ENCODE measurements around the gene PDE10A. TPM values are rescaled to one million over a fixed set of nuclear protein-coding genes. Genes with fewer than 3 reads are reported as not detected.
"Not testable (repeated sequence)": the region's sequence is repeated elsewhere in the genome, so short reads cannot be mapped to it uniquely, and the experiment has no call there.

Gene PDE10A
- polyA plus RNA-seq, 10 donors = 6.5 to 12.8 (median 9.6) TPM

DNA sequence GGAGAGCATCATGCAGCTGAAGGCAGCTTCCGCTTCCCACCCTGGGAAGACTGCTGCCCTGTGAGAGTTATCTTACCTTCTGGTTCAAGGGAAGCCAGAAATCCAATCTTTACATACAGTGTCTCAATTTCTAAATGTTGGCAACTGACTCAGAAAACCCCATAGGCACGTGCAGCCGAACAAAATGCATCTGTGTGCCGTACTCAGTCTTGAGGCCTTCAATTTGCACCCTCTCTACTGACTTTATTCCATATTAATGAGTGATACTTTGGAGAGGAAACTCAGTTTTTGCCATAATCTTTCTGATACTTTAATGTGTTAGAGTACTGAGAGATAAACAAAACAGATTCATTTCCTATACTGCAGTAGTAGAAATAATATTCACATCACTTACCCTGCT is 181.1 kb downstream of the PDE10A start:
- no peak for DNase-seq

DNA sequence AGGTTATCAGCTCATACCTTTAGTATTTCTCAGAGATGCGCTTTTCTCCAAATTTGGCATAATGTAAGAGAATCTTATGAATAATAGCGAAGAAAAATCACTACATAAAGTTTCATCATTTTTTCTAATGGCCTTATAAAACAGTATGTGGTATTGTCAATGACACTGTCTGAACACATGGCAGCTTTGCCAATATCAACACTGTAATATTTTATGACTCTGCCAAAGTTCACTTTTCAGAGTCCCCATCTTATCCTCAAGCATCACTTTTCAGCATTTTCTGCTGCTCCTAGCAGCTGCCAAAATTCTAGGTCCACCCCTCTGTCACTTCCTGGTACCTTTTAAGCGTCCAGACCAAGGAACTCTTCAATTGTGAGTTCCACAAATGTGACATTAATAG is 182.1 kb downstream of the PDE10A start:
- no peak for DNase-seq

DNA sequence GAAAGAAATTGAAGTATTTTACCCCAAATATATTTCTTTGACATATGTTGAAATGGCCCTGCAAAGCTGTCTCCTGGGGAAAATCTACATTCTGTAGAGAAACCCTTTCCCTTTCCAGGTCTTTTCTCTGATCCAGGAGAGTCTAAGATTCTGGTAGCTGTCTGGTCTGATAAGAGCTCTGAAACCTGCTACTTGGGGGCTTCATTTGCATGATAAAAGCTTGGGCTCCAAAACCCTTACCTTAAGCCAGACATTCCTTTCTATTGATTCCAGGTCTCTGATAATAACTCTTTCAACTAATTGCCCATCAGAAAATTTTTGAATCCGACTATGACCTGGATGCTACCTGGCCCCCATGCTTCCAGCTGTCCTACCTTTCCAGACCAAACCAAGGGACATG is 184.5 kb downstream of the PDE10A start:
- DNase-seq = no peak

DNA sequence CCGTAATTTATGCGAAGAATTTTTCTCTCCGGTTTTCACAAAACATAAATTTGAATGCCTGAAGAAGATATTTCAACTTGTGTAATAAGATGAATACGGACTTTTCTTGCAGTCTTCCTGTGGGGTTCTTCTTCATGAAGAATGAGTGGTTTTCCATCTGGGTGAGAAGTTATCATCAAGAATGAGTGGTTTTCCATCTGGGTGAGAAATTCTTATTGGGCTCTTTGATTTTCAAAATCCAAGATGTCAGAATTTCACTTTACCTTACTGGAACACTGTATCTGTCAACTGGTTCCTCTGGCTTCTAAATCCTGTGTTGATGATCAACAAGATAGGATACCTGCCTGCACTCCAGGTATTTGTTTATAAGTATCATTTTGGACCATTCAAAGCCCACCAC is 193.6 kb downstream of the PDE10A start:
- no peak for DNase-seq

DNA sequence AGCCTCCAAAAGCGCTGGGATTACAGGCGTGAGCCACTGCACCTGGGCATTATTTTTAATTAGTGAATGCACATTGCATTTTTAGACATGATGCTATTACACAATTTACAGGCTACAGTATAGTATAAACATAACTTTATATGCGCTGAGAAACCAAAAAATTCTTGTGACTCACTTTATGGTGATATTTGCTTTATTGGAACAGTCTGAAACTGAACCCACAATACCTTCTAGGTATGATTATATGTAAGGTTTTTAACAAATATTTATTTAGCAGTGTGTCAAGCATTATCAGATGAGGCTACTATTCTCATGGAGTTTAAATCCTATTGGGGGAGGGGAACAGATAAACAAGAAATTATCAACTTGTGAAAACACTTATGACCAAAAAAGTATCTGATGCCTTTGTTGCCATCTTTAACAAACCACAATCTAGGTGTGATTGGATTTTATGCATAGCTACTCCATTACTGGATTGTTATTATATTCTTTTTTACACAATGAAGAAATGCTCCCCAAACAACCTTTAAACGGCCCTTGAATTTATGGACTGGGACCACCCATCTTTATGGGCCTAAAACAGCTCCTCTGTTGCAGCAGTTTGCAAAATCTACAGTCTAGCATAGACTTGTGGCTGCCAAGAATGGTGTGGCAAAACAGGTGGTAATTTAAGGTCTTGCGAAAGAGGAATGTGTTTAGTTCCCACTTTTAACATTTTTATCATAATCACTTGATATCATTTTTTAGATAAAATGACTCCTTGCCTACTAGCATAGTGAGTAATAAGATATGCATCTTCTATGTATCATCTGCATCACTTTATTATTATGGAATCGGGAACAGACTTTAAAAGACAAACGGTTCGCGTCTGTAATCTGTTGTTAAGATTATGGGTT is 194.5 kb downstream of the PDE10A start:
- DNase-seq = no peak

DNA sequence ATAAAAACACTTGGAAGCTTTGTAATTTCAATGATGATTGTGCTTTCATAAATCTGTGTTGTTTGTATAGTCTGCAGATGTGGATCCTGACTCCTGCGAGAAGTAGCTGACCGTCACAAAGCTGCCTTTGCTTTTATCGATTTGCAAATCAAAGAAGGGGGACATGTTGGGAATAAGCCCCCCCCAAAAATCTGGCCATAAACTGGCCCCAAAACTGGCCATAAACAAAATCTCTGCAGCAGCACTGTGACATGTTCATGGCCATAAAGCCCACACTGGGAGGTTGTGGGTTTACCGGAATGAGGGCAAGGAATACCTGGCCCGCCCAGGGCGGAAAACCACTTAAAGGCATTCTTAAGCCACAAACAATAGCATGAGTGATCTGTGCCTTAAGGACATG is 199.5 kb downstream of the PDE10A start:
- DNase-seq = not testable (repeated sequence)

DNA sequence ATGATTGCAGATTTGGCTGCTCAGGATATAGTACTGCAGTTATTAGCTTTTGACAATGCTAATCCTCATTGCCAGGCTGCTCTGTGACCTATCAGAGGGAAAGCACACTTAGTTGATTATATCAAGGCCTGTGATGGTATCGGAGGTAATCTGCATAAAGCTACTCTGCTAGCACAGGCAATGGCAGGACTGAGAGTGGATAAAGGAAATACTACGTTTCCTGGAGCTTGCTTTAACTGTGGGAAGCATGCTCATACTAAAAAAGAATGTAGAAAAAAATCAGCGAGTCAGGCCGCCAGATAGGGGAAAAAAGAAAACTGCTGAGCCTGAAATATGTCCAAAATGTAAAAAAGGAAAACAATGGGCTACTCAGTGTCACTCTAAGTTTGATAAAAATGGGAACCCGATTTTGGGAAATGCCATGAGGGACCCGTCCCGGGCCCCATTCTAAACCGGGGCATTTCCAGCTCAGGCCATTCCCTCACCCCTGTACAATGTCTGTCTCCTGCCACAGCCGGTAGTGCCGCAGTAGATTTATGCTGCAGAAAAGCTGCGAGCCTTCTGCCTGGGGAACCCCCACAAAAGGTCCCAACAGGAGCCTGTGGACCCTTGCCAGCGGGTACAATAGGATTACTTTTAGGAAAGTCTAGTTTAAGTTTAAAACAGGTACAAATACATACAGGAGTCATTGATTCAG is 203.3 kb downstream of the PDE10A start:
- DNase-seq = peak in 2 of 3 donors; percentile 5 to 27

DNA sequence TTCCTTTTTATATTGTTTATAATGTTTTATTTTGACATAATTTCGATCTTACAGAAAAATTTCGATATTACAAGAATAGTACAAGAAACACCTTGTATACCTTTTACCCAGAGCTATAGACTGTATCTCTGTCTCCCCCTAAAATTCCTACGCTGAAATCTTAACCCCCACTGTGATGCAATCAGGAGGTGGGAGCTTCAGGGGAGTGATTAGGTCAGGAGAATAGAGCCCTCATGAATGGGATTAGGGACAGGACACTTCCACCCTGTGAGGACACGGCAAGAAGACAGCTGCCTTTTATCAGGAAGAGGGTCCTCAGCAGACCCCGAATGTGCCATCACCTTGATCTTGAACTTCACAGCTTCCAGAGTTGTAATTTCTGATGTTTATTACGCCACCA is 204.9 kb downstream of the PDE10A start:
- DNase-seq = no peak

DNA sequence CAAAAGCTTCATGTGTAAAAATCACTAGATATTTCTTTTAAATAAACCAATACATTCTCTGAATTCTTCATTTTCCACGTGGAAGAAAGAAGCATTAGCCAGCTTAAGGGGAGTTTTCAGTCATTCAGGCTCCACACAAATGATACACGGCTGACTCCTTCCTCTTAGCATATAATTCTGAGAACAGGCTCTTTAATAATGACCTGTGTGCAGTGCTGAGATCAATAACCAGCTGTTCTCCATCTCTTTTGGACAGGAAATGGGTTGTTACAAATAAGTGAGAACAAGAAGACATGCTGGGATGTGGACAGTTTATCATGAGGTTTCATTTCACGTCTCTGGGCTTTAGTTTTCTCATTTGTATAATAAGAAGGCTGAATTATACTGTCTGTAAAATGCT is 206.8 kb downstream of the PDE10A start:
- DNase-seq = peak in 1 of 3 donors; percentile 5

DNA sequence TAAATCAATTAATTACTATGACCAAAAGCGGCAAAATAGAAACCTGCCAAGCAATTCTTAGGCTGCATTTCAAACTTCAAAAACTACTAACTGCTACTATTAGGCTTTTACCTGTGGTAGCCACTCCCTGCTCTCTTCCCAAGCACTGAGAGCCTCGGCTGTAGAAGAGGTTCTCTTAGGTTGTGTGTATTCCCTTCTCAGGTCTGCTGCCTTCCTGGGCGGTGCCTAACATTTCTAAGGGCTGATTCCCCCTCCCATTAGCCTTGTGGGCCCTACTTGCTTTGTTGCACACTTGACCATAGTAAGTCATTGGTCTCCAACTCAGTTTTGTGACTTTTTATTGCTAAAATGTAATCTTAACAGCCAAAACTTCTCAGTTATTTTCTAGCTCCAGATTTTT is 207.6 kb downstream of the PDE10A start:
- no peak for DNase-seq

DNA sequence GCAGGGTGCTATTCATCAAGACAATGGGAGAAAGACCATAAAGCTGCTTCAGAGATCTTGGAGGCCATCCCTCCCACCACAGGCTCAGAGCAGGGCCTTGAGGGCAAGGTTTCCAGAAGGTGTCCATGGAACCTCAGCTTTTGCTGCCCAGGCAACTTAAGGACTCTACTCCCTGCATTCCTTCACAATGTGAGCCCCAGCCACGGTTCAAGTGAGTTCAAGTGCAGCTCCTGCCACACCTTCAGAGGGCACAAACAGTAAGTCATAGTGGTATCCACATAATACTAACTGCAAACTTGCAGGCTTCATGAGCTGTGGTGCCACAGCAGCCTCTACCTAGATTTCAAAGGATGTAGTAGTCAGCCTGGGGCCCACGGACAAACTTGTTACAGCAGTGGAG is 209.6 kb downstream of the PDE10A start:
- no peak for DNase-seq

DNA sequence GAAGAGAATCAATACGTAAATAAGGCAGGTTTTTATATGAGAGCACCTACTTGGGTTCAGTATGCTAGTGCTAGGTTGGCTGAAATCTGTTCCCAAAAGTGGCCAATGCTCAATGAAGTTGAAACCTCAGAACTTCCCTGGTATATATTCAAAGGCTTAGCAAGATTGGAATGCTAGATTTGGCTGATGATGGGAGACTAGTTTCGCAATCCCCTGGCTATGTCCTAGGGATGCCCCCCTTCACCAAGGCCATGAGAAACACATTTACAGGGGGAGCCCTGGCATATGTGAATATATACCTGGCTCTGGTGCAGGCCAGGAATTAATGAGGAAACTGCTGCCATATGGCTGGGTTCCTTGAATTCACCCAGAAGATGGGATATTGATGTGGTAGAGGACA is 211.2 kb downstream of the PDE10A start:
- no peak for DNase-seq

DNA sequence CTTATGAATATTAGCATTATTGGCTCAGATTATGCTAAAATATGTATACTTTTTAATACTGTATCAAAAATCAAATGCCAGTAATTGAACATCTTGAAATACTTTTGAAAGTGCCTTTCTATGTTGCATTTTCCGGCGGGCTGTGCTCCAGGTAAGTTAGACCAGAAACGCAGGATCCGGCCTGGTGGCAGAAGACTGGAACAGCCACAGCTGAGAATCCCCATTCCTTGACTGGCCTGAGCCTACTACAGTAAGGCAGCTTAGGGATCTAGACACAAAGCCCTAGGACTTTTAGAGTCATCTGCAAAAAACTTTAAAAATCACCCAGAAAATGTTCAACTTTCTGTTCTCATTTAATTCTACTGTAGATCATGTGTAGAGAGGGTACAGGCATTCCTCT is 214.8 kb downstream of the PDE10A start:
- no peak for DNase-seq

DNA sequence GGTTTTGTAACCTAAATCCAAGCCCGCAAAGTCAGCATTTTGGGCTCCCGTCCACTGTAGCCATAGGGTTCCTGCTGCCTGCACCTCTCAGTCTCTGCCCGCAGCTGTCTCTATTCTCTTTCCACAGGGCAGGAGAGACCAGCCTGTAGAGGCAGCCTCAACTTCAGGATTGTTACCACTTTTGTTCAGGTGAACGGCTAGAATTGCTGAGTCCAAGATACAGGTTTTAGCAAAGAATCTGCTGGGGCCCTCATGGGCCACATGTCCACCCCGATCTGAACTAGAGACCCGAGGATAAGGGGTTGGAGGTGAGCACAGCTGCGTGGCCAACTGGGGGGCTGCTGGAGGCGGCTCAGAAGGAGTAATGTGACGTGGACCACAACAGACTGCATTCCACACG is 215.9 kb downstream of the PDE10A start:
- DNase-seq = no peak

DNA sequence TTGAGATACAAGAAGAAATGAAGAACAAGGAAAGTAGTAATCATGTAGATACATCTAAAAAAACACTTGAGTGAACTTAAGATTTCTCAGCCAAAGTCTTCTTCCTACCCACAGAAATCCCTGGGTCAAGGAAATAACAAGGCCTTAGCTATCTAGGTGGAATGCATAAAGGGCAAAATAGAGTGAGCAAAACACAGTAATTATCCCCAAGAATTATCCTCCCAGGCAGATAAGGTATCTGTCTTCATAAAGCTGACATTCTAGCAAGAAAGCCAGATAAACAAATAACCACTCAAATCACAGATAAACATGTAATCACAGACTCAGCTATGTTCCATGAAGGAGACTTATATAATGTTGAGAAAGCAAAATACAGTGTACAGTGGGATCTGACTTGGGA is 216.7 kb downstream of the PDE10A start:
- DNase-seq = no peak

DNA sequence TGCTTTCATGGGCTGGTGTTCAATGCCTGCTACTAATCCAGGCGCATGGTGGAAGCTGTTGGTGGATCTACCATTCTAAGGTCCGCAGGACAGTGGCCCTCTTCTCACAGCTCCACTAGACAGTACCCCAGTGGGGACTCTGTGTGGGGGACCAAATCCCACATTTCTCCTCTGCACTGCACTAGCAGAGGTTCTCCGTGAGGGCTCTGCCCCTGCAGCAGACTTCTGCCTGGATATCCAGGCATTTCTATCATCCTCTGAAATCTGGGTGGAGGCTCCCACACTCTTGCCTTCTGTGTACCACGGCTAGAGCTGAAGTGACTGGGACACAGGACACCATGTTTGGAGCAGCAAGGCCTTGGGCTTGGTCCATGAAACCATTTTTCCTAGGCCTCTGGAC is 219.6 kb downstream of the PDE10A start:
- DNase-seq = no peak

DNA sequence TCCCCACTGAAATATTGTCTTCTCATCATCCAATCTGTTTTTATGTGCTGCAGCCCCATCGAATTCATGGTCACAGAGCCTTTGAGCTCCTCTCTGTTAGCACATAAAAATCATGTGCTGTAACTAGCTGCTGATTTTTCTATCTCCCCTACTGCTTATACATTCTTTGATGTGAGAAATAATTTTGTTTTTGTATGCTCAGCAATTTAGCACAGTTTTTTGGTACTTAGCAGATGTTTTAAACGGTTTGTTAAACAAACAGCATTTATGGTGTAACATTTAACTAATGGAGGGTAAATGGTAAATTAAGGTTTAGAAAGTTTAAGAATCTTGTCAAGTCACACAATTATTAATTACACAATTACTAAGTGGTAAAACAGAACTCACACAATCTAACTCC is 221.9 kb downstream of the PDE10A start:
- no peak for DNase-seq

DNA sequence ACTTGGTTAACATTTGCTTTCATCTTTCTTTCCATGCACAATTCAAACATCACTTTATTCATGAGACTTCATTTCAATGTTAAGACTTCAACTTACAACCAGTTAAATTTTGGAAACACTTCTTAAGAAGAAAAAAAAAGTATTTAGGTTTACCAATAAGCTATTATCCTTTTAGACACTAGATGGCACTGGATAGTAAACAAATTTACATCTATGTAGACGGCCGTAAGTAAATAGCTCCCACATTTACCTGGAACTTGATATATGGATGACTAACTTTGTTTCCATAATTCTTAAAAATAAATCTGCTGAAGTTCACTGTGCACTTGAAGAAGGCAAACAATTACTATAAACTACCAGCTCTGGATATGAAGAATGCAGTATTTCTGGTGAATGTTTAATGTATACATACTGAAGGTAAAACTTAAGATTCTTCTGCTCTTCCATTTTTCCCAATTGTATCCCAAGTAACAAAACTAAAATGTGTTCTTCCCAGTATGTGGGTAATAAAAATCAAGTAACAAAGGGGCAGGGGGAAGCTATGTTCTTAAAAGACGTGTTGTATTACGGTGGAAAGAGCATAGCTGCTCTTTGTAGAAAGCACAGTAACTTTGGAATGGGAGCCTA is 223.0 kb downstream of the PDE10A start:
- DNase-seq = peak; percentile 45 to 80 (median 55)

DNA sequence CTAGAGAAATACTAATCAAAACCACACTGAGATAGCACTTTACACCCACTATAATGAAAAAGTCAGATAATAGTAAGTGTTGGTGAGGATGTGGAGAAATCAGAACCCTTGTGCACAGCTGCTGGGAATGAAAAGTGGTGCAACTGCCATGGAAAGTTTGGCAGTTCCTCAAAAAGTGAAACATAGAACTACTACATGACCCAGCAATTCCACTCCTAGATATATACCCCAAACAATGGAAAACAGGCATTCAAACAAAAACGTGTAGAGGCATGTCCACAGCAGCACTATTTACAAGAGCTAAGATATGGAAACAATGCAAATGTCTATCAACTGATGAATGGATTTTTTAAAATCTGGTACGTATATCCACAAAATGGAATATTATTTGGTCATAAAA is 236.1 kb downstream of the PDE10A start:
- DNase-seq = no peak

DNA sequence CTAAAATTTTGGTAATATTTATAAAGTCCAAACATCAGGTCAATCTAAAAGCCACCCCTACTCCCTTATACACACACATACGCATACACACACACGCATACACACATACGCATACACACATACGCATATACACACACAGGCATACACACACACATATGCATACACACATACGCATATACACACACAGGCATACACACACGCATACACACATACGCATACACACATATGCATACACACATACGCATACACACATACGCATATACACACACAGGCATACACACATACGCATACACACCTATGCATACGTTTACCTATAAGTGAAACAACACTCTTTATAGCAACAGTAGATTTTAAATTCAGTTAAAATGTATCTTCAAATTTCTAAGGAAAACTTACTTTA is 240.8 kb downstream of the PDE10A start:
- DNase-seq = no peak

DNA sequence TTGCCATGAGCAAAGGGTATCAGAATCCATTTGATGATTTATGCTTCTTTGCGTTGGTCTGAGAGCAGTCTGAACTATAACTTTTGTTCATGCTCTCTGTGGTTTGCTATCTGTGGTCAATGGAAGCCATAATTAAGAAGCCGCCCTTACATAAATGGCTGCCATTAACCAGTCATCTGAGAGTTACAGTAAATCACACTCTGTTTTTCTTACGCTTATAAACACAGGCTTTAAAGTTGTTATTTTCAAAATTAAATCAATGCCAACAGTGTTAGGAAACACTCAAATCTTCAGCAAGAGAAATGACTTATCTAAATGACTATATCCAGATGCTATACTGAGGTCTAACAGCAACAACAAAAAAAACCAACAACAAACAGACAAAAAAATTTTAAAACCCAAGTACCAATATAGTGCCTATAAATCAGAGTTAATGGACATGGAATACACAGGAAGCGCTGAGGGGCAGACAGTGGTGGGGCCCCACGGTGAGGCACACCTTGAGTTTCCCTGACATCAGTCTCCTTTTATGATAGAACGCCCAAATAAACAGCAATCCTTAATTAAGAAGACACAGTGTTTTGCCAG is 245.7 kb downstream of the PDE10A start:
- DNase-seq = no peak

DNA sequence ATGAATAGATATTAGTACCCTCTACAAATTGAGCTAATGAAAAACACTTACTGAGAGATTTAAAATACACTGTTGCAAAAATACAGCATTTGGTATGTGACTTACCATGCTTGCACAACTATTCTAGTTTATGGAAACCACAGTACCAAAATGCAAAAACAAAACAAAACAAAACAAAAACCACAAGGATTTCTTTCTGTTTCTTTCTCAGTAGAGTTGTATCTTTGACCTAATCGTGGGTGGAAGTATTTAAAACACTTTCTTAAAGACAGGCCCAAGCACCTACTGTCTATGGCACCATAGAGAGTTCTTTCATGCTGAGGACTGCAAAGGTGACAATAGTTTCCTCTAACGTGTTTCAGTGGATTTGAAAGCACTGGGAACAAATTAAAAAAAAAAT is 258.3 kb downstream of the PDE10A start:
- DNase-seq = no peak

DNA sequence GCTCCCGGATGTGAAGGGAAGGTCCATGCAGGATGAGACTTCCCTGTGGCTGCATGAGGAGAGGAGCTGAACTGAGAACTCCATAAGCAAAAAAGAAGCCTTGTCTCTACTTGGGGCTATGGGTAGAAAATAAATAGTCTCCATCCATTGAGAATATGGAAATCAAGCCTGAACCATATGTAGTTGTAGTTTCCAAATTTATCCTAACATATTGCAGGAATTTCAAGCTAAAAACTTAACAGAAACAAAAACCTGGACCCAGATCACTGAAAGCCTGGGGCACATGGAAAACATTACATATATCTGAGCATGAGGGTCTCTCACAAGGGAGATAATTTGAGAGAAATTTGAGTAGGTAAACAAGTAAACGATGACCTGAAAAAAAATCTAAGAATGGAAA is 258.7 kb downstream of the PDE10A start:
- DNase-seq = peak in 1 of 3 donors; percentile 24
